Midbrain (tissue), 1 donor: ENCODE measurements around the gene CADPS2.

Source experiments
- DNase-seq: peaks from one replicate; lab custom pipeline; 2025; lab: John Stamatoyannopoulos, UW

Gene CADPS2

DNA sequence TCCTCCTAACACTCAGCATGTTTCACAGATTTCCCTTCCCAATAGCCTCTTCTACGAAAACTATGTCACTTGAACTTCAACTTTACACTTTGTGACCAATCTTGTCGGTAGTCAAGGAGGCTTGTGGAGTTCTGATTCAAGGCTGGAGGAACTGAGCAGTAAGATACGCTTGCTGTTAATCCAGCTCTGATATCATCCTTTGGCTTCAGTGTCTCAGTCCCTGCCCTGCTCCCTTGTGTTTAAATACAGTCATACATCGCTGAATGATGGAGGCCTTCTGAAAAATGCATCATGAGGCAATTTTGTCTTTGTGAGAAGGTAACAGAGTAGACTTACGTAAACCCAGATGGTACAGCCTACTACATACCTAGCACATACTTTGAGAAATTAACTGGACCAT is 360.9 kb downstream of the CADPS2 start:
- no peak for DNase-seq

DNA sequence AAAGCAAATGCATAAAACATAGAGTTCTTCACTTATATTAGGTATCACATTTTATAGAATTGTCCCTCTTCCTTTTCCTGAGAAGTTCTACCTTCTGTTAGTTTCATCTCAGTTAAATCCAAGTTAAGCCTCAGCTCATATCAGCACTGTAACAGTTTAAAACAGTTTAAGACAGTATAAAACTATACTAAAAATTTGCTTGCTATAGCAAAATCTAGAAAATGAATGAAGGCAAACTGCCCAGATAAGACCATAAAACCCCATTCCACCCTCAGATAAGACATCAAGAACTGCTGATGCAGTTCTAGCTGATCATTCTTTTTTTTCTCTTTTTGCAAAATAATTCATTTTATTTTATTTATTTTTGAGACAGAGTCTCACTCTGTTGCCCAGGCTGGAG is 364.5 kb downstream of the CADPS2 start:
- DNase-seq: no peak

DNA sequence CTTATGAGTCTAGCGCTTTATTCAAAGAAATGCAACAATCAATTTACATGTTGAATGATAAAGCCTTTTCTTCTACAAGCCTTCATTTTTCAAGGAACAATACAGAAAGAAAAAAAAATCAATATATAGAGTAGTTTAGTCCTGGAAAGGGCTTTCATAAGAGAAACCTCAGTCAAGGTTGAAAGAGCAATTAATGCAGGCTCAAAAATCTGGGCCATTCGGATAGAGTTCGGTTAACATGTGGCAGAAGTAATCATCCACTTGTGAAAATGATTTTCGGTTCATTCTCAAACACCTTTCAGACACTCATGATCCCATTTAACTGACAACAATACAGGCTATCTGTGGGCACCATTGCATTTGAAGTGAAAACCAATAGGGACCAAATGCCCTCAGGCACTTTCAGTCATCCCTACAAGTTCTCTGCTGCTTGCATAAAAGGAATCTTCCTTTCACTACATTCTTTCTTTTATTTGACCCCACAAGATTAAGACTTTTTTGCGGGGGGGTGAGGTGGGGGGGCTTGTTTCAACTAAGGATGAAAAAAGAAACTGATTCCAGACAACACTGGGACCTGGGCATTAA is 365.2 kb downstream of the CADPS2 start:
- DNase-seq: no peak

DNA sequence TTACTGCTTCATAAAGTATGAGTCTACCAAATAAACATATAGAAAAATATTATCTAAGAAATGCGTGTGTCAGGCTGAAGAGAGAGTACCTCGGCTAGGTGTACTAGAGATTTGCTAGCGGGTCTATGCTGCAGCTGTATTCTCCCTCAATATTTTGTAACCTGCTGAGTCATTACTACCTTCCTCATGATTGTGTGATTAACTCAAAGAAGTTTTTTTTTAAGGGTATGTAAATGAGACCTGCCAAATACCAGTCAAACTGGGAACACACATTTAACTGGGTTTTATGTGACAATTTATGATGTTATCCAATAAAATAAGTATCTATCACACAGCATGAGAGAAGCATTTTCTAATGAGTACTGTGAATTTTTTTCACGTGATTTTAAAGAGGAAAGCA is 367.8 kb downstream of the CADPS2 start:
- no peak for DNase-seq

DNA sequence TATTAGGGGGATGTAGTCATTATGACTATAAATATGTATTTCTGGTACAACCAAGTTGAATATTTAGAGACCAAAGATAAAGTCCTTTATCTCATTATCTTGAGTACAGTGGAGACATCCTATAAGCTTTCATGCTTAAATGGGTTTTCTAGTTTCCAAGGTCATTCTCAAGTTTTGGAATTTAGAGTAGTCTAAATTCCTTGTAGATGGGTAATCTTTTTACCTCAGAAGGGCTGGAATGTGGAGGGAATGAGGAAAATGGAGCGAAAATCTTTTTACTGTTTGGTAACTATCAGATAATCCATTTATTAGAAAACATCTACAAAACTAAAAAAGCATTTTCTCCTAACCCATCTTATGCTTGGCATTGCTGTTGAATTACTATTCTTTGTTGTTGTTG is 368.7 kb downstream of the CADPS2 start:
- no peak for DNase-seq

DNA sequence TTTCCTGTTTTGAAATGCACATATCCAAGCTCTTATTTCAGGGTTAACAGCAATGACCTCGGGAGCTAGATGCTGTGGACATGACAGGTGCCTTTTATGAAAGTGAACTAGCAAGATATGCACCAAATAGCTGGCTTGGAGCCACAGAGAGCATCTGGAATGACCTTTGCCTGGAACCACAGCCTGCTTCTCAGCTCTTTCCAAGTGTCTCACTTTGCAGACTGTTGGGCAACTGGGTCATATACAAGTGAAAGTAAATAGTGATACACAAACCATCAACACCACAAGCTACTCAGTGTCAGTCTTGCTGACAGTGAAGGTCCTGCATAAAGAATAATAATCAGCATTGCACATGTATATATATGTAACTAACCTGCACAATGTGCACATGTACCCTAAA is 370.9 kb downstream of the CADPS2 start:
- no peak for DNase-seq

DNA sequence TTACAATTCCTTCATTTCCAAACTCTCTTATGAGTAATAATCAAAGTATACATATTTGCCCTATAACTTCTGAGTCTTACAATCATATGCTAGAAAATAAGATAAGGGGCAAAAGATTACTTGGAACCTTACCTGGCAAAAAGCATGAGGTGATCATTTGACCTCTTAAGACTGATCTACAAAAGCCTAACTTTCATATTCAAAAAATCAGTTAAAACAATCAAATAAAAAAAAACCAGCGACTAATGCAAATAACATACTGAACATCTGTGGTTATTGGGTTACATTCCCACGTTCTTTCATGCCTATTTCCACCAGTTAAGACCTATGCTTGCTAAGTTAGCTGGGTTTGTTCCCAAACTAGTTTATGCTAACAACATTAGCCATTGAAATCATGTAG is 375.0 kb downstream of the CADPS2 start:
- DNase-seq: no peak

DNA sequence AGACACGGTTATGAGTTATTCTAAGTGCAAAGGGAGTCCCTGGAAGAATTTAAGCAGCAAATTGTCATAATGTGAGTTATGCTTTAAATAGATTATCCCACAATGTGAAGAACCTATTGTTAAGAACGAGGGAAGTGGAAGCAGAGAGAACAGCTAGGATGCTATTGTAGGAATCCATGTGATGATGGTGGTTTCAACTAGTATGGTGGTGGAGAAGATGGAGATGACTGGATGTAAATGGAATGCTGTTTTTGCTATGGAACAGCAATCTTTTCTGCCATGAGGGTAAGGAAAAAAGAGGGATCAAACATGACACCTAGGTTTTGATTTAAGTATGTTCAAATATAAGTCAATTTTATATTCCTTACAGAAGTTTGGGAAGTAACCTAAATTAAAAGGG is 378.7 kb downstream of the CADPS2 start:
- no peak for DNase-seq

DNA sequence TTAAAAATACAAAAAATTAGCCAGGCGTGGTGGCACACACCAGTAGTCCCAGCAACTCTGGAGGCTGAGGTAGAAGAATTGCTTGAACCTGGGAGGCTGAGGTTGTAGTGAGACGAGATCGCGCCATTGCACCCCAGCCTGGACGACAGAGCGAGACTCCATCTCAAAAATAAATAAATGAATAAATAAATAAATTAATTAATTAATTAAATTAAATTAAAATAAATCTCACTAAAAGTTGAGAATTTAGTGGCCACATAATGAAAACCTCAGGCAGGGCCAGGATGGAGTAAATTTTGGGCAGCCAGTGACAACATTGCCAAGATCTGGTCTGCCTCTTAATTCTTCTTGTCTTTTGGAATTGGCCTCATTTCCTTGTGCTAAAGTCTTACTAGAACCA is 394.3 kb downstream of the CADPS2 start:
- no peak for DNase-seq

DNA sequence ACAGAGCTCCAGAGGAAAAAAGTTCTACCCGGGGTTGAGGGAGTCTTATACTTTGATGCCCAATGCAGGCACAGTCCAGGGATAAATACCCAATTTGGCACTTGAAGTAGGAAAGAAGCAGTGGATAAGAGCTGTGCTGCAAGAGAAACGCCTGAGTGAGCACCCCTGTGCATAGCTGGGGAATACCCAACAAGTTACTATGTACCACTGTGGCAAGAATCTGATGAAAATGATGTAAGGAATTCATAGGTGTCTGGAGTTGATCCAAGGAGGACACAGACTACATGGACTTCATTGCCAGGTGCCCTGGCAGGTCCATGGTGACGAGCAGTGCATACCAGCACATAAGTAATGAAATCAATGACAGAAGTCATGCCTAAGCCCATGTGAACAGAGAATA is 398.0 kb downstream of the CADPS2 start:
- no peak for DNase-seq

DNA sequence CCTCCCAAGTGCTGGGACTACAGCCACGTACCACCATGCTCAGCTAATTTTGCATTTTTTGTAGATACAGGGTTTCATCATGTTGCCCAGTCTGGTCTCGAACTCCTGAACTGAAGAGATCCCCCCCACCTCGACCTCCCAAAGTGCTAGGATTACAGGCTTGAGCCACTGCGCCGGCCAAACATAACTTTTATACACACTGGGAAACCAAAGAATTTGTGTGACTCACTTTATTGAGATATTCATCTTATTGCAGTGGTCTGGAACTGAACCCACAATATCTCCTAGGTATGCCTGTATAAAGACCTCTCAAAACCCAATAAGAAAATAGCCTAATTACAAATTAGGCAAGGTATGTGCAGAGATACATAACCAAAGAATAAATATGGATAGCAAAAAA is 399.1 kb downstream of the CADPS2 start:
- DNase-seq: no peak

DNA sequence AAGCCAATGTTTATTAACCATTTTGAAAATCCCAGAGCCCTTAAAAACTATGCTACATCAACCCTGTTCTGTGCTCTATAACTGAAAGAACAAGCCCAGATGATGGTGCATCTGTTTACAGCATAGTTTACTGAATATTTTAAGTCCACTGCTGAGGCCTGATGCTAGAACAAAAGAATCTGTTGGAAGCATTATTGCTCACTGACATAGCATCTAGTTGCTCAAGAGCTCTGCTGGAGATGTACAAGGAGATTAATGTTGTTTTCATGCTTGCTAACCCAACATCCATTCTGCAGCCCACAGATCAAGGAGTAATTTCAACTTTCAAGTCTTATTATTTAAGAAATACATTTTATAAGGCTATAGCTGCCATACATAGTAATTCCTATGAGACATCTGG is 400.4 kb downstream of the CADPS2 start:
- DNase-seq: no peak

DNA sequence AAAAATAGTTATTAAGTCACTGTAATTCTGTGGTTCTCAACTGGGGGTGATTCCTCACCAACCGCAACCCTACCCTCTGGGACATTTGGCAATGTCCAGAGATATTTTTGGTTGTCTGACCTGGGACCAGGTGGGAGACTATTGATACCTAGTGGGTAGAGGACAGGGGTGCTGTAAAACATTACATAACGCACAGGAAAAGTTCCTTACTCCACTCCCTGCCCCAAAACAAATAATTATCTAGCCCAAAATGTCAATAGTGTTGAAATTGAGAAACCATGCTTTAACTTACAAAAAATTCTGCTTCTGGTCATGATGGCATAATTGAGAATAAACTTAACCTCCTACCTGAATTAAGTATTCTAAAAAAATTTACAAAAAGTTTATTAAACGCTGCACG is 404.0 kb downstream of the CADPS2 start:
- DNase-seq: no peak

DNA sequence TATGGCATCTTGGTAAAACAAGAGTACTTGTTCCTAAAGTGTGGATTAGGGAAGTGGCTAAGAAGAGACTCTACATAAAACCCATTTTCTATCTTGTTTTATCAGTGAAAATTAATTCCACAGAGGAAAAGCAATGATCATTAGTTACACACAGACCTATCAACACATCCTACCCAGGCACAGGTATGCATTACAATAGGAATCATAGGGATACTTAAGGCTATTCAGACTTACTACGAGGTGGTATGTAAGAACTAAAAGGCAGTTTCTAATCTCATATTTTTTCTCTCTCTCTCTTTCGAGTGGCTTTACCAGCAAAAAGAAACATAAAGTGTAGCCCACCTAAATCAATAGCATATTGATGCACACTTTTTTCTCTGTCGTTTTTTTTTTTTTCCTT is 415.4 kb downstream of the CADPS2 start:
- no peak for DNase-seq

DNA sequence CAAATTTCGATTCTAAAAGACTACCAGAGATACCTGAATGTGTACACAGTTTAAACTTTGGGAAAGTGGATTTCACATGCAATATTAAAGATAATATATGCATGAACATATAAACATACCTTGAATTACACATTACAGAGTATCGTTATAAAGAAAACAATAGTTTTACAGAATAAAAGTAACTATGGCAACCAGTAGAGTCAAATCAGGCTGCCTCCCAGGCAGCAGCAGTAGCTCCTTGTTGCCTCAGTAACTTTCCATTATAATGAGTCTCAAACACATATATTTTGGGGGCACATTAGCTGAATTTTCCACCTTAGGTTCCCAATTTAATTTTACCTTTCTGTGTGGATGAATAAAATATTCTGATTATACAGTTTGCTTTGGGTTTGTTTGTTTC is 417.3 kb downstream of the CADPS2 start:
- DNase-seq: no peak

DNA sequence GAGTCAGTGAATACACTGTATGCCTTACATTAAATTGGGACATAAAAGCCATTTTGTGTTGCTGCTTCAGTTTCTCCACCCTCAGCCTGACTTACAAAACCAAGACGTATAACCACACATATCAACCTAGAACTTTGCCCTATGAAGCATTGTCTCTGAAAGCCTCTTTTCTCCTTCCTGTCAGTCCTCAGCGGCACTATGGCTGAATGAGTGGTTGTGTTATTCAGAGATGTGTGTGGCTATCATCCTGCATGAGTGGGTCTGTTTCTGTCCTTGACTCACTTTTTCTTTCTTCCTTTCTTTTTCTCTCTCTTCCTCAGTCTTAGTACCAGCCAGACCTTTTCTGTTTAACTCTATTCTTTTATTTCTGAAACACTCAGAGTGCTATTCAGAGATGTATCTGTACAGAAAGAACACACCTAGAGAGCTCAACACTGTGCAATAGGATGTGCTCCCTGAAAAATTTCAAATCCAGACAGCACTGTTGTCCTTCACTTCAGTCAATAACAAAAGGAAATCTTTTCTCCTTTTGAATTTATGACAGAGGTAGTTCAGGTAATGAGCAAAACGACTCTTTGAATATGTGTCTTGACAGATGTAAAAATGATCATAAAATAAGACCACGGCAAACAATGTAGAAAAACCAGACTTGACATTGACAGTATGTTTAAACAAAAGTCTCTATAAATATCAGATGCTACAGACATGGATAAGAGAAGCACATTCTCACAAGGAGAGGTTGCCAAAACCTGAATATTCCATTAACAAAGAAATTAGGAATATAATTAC is 418.4 kb downstream of the CADPS2 start:
- no peak for DNase-seq

DNA sequence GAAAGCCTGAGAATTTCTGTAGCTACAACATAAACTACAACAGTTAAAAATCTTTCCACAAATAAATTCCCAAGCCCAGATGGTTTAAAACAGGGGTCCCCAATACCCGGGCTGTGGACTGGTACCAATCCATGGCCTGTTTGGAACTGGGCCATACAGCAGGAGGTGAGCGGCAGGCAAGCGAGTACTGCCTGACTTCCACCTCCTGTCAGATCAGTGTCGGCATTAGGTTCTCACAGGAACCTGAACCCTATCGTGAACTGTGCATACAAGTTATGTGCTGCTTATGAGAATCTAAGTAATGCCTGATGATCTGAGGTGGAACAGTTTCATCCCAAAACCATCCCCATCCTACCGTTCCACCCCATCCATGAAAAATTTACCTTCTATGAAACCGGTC is 421.0 kb downstream of the CADPS2 start:
- no peak for DNase-seq

DNA sequence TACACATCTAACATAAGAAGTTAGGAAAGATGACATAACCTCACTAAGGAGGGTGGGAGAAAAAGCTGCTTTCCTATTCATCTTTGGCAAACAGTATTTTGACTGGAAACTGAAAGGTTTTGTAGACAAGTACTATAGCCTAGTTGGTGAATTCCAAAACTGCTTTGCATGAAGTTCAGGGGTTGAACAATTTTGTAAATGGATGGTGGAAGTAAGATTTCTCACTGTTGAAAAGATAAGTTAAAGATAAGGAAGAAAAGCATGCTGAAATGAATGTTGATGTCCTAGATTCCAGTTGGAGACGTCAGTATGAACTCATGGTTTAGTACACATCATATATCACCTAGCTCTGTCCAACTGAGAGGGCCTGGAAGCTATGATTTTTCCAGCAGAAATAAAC is 422.6 kb downstream of the CADPS2 start:
- DNase-seq: no peak

DNA sequence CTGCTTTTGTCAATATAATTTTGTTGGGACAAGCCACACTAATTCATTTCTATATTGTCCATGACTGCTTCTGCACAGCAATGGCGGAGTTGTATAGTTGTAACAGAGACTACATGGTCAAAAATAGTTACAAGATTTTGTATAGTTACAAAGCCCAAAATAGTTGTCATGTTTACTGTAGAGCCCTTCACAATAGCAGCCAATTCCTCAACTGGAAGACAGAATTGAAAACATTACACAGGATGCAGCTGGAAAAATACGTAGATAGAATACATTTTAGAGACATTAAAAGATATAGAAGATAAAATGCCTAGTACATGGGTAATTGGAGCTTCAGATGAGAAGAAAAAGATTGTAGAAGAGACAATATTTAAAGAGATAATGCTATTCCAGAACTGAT is 425.3 kb downstream of the CADPS2 start:
- no peak for DNase-seq

DNA sequence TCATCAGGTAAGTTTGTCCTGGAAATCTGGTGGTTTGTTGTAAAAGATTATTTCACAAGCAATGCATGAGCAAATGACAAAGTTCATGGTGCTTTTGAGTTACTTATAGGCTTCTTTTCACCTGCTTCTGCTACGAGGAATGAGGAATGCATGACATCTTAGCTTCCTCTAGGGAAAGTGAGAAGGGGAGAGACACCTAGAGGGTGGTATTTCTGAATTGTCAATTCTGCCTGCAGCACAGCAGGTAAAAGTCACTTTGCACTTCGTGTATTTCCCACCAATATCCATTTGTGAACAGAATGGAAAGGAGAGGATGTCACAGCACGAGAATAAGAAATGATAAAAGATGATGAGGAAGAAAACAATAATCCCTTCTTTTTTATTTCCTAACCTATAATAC is 428.3 kb downstream of the CADPS2 start:
- no peak for DNase-seq

DNA sequence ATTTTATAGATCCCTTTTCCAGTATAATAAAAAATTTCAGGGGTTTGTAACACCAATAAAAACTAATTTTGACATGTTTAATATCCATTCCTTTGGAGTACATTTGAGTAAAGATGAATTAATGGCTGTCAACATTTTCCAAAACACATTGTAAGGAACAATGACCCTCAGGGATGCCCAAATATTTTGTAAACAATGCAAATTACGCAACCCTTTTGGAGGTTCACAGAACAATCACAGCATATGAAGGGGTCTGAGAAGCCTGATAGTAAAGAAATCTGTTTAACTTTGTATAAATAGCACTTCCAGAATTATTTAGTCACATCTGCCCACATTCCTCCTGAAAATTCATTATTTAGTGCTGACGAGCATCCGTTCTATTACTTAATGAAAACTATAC is 428.9 kb downstream of the CADPS2 start:
- DNase-seq: no peak

DNA sequence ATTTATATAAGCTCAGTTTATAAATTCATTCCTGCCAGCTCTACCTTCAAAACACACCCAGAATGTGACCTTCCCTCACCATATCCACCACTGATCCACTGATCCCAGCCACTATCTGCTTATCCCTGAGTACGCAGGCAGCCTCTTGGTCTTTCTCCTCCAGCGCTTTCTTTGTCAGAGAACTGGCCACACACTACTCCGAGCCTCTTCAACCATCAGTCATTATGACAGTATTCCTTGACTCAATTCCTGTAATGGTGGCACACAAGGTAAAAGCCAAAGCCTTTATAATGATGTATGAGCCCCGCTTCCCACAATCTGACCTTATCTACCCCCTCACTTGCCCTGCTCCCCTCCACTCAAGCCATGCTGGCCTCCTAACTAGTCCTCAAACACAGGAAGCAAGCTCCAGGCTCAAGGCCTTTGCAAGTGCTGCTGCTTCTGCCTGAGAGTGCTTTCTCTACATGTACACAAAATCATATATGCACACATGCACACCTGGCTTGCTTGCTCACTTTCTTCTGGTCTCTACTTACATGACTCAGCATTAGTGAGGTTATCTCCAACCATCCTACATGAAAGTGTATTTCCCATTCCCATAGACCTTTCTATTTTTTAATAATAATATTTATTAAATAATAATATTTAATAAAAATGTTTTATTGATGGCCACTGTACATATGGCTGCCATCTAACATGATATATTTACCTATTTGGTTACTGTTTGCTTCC is 431.3 kb downstream of the CADPS2 start:
- no peak for DNase-seq

DNA sequence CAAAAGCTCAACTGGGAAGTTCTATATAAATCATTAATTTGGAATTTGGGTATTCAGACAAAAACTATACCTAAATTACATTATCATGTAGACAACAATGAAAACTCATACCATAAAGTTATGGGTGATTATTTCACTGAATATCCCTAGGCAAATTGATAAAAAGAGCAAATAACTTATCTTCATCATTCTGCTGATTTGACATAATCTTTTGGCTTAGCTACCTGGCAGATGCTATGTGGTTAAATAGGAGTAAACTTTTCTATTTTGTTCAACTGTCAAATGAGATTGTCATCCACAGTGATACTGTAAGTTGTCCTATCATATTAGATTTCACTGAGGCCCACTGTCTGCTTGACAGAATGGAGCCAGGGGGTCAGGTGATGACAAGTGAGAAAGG is 432.8 kb downstream of the CADPS2 start:
- no peak for DNase-seq
